Gastroesophageal sphincter (tissue), 4 donors: ENCODE data around the gene BLTP1. TPM values are rescaled to one million over a fixed set of nuclear protein-coding genes. Genes with fewer than 3 reads are reported as not detected.

Source experiments
- ATAC-seq: fragments of 150-250 bp; one replicate; pipeline ENCODE4 v1.9.1; 2016; ENCODE audit warnings: mild to moderate bottlenecking, moderate library complexity
- H3K27ac ChIP-seq, 4 donors: fragments of 200-600 bp; sonication (generic) in 3 of 4; 1 replicate in 3 of 4; 2 replicates in 1 of 4; pipeline ENCODE4 v1.5.1; 2016 to 2019
- H3K27me3 ChIP-seq: fragments of 200-600 bp; sonication (generic); one replicate; pipeline ENCODE4 v1.5.1; 2019
- H3K36me3 ChIP-seq, 2 donors: fragments of 200-600 bp; sonication (generic); one replicate each; pipeline ENCODE4 v1.5.1; 2019; ENCODE audit warnings: control low read depth in 1 of 2
- H3K4me1 ChIP-seq, 3 donors: fragments of 200-600 bp; sonication (generic); 1 replicate in 2 of 3; 2 replicates in 1 of 3; pipeline ENCODE4 v1.5.1; 2016 to 2019; ENCODE audit warnings: control low read depth in 2 of 3
- H3K4me3 ChIP-seq, 2 donors: fragments of 200-600 bp; sonication (generic); one replicate each; pipeline ENCODE4 v1.5.1; 2019; ENCODE audit warnings: mild to moderate bottlenecking in 1 of 2, moderate library complexity in 1 of 2
- H3K9me3 ChIP-seq, 3 donors: fragments of 200-600 bp; sonication (generic); one replicate each; pipeline ENCODE4 v1.5.1; 2017 to 2019; ENCODE audit warnings: control low read depth in 2 of 3
- CTCF ChIP-seq, 4 experiments: fragments of 200-600 bp in 2 of 4; fragments of 450-650 bp in 2 of 4; sonication (generic) in 1 of 4; IDR thresholded peaks; one replicate each; pipeline ENCODE4 v1.5.1; 2017 to 2019; ENCODE audit warnings: antibody characterized with exemption in 4 of 4, mild to moderate bottlenecking in 2 of 4, moderate library complexity in 2 of 4
- EP300 ChIP-seq: sonication (generic); formaldehyde crosslinking; IDR thresholded peaks from one replicate; pipeline ENCODE4 v1.6.1; 2017; ENCODE audit warnings: antibody characterized with exemption, mild to moderate bottlenecking
- POLR2A ChIP-seq, 2 donors: fragments of 450-650 bp; IDR thresholded peaks; one replicate each; pipeline ENCODE4 v1.6.1; 2017; ENCODE audit warnings: antibody characterized with exemption in 2 of 2, mild to moderate bottlenecking in 2 of 2, moderate library complexity in 1 of 2
- POLR2AphosphoS5 ChIP-seq: sonication (generic); formaldehyde crosslinking; IDR thresholded peaks from one replicate; pipeline ENCODE4 v1.6.1; 2017; ENCODE audit warnings: antibody characterized with exemption
- WGBS, 2 donors: methylation state at CpG; one replicate each; pipeline ENCODE4 v1.1.5; 2018; ENCODE audit warnings: low coverage in 1 of 2; 5-methylcytosine and 5-hydroxymethylcytosine counted together
- total RNA-seq, 4 donors: library from RNA; depleted of rRNA; stranded (reverse); fragments of >200 nt; gene quantifications; one replicate each; pipeline ENCODE4 v1.1.0, GENCODE V29; 2016

The BLTP1 gene
- total RNA-seq, 4 donors from 2014 or later, result 74.6 to 183 (median 107) TPM

DNA sequence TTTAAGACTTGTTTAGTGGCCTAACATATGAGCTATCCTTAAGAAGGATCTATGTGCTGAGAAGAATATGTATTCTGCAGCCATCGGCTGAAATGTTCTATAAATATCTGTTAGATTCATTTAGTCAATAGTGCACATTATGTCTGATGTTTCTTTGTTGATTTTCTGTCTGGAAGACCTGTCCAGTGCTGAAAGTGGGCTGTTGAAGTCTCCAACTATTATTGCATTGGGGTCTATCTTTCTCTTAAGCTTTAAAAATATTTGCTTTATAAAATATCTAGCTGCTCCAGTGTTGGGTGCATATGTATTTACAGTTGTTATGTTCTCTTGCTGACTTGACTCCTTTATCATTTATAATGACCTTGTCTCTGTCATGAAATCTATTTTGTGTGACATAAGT lies 9.4 kb upstream of the BLTP1 start:
- H3K27ac ChIP-seq, result no peak overlapping the region
- no peaks in the 10 kb centered on the region for H3K27me3 ChIP-seq
- H3K4me3 ChIP-seq, result no peak overlapping the region
- no peaks in the 10 kb centered on the region for H3K36me3 ChIP-seq
- H3K9me3 ChIP-seq, result no peaks in the 10 kb centered on the region
- H3K4me1 ChIP-seq, result no peaks in the 10 kb centered on the region
- TF ChIP-seq POLR2AphosphoS5 (no peak), CTCF (IDR thresholded peaks at IDR 0.05) (no peak), POLR2A (IDR thresholded peaks at IDR 0.05) (no peak), EP300 (no peak)
- 67 to 75% methylated on average over 1 of the region's 1 CpG for WGBS, 2 donors
- ATAC-seq, result no peak

DNA sequence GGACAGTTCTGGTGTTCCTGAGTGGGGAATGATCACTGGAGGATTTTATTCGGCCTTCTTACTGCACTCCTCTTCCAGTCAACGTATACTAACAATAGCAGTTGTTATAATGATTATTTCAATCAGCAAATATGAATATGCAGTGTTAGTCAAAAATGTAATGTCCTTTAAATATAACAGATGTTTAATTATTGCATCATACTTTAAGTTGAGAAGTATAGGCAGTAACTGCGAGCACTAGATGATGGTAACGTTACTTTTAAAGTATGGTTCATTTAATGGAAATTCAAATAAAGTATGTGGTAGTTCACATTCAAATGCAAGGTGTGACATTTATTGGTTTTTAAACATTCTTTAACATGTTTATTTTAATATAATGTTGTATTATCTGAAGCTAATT lies 5.5 kb upstream of the BLTP1 start:
- Histone ChIP-seq H3K27ac (no peak overlapping the region), H3K4me1 (peaks cover 0 to 12% (median 2%) of the 10 kb centered on the region in 3 donors), H3K4me3 (no peak overlapping the region), H3K27me3 (no peaks in the 10 kb centered on the region), H3K9me3 (no peaks in the 10 kb centered on the region), H3K36me3 (no peaks in the 10 kb centered on the region)
- ATAC-seq, result no peak
- WGBS, 2 donors, result 90 to 95% methylated on average over 4 of the region's 4 CpGs
- no peak for TF ChIP-seq EP300
- TF ChIP-seq CTCF (IDR thresholded peaks at IDR 0.05), result no peak
- TF ChIP-seq POLR2AphosphoS5, result no peak
- TF ChIP-seq POLR2A (IDR thresholded peaks at IDR 0.05), result no peak

DNA sequence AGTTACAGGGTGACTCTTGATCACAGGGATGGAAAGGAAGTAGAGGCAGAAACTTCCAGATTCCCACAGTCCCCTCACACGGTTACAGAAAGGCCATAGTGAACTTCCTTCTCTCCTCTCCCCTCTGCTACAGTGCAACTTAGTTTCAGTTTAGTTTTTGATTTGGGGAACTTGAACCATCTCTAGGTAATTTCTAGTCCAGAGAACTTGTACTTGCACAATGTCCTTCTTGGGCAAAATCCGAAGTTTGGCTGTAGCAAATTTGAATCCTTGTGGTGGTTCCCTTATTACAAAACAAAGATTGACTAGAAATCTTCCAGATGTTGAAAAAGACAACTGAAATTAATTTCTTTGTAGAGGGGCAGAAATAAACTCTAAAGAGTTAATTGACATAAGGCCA lies 1.2 kb upstream of the BLTP1 start:
- Histone ChIP-seq H3K27me3 (no peaks in the 10 kb centered on the region), H3K4me3 (peak overlapping the region in 1 of 2 donors; percentile 94), H3K27ac (peak overlapping the region; percentile 93 to 97 (median 94)), H3K4me1 (peaks cover 0 to 37% (median 8%) of the 10 kb centered on the region in 3 donors), H3K9me3 (no peaks in the 10 kb centered on the region), H3K36me3 (no peaks in the 10 kb centered on the region)
- TF ChIP-seq EP300, result no peak
- no peak for TF ChIP-seq CTCF (IDR thresholded peaks at IDR 0.05)
- no peak for TF ChIP-seq POLR2AphosphoS5
- TF ChIP-seq POLR2A (IDR thresholded peaks at IDR 0.05), result no peak
- ATAC-seq, result no peak
- 57 to 64% methylated on average over 1 to 2 of the region's 2 CpGs for WGBS, 2 donors

GRCh38 chr4:122152711-122153226 lies 638 bp downstream of the BLTP1 start:
- TF ChIP-seq EP300 (no peak), CTCF (IDR thresholded peaks at IDR 0.05) (no peak), POLR2A (IDR thresholded peaks at IDR 0.05) (no peak), POLR2AphosphoS5 (no peak)
- 0% methylated on average over 7 to 10 of the region's 16 CpGs for WGBS, 2 donors
- Histone ChIP-seq H3K27me3 (no peaks in the 10 kb centered on the region), H3K4me3 (peak overlapping the region; percentile 81 to 94), H3K27ac (peak overlapping the region; percentile 93 to 97 (median 94)), H3K9me3 (no peaks in the 10 kb centered on the region), H3K4me1 (peaks cover 0 to 49% (median 8%) of the 10 kb centered on the region in 3 donors), H3K36me3 (peaks cover 0 to 10% of the 10 kb centered on the region in 2 donors)
- peak; percentile 26 for ATAC-seq

DNA sequence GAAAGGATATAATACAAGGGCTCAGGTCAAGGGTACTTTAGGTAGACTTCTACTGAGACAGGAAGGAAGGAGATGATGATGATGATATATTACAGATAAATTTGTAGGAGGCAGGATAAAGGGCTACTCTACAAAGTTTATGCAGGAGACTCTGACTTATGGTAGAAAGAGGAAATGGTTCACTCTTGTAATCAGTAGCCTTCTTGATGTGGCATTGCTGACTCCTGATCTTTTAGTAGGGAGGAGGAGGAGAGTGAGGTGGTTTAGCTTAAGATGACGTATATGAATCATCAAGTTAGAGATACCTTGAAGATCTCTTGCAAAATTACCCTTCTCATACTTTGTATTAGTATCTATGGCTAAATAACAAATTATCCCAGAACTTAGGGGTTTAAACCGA lies 4.7 kb downstream of the BLTP1 start:
- no peak overlapping the region for H3K4me3 ChIP-seq
- H3K27ac ChIP-seq, result no peak overlapping the region
- ATAC-seq, result no peak
- TF ChIP-seq CTCF (IDR thresholded peaks at IDR 0.05) (no peak), POLR2AphosphoS5 (no peak), POLR2A (IDR thresholded peaks at IDR 0.05) (no peak), EP300 (no peak)
- no peaks in the 10 kb centered on the region for H3K27me3 ChIP-seq
- H3K4me1 ChIP-seq, result peaks cover 2 to 52% (median 6%) of the 10 kb centered on the region in 3 donors
- peaks cover 0 to 10% of the 10 kb centered on the region in 2 donors for H3K36me3 ChIP-seq
- 92 to 100% methylated on average over 2 of the region's 2 CpGs for WGBS, 2 donors
- no peaks in the 10 kb centered on the region for H3K9me3 ChIP-seq
